OCI-LY3 (cell line): ENCODE results near the gene GLYATL3.

Experiments used
- EZH2phosphoT487 ChIP-seq: fragments of 200-600 bp; shearing (Covaris generic); IDR thresholded peaks from 2 replicates; pipeline ENCODE4 v1.6.1; 2018; ENCODE audit warnings: antibody characterized with exemption, mixed run types, low read depth
- TF ChIP-seq, protein P1 (sequence below): fragments of 200-600, 300-600 bp; sonication (generic); IDR thresholded peaks from 2 replicates; pipeline ENCODE4 v1.5.1; 2014; ENCODE audit warnings: antibody characterized with exemption, low read length, low read depth

DNA sequence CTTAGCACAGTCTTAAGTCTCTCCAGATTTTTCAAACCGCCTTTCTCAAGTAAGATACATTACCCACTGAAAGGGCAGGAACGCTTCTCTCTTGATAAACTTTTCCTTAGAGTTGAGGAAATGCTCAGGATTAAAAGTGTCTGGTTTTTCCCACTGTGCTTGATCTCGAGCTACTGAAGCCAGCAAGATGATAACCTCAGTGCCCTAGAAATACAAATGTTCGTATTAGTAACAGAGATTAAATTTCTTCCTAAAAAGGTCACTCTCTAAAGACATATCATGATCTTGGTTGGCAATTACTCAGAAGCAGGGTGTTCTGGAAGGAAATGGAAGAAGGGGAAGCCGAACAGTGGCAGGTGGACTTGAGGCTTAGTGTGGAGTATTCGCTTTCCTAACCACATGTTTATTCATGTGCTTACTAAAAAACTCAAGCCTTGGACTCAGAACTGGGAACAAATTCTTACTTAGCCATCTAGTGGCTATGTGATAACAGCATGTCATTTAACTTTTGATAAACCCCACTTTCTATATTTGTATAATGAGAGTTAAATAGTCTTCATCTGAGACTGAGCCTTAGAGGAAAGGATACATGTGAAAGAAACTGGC is 70.9 kb downstream of the GLYATL3 start:
- TF ChIP-seq, protein P1, sequence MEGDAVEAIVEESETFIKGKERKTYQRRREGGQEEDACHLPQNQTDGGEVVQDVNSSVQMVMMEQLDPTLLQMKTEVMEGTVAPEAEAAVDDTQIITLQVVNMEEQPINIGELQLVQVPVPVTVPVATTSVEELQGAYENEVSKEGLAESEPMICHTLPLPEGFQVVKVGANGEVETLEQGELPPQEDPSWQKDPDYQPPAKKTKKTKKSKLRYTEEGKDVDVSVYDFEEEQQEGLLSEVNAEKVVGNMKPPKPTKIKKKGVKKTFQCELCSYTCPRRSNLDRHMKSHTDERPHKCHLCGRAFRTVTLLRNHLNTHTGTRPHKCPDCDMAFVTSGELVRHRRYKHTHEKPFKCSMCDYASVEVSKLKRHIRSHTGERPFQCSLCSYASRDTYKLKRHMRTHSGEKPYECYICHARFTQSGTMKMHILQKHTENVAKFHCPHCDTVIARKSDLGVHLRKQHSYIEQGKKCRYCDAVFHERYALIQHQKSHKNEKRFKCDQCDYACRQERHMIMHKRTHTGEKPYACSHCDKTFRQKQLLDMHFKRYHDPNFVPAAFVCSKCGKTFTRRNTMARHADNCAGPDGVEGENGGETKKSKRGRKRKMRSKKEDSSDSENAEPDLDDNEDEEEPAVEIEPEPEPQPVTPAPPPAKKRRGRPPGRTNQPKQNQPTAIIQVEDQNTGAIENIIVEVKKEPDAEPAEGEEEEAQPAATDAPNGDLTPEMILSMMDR, result no peak; the same call in 1 of the 2 replicates
- no peak for TF ChIP-seq EZH2phosphoT487
